K562 (cell line): ENCODE data around the gene TMEM72. TPM values are rescaled to one million over a fixed set of nuclear protein-coding genes. Genes with fewer than 3 reads are reported as not detected.

Experiments used
- ATAC-seq: fragments of 200-7000 bp; cut with Tn5 transposase; 3 replicates; pipeline ENCODE4 v1.9.1; 2020; ENCODE audit warnings: moderate library complexity
- BruUV-seq: library from RNA; stranded (reverse); fragments of 400-500 nt; replicated peaks from 2 replicates; lab custom pipeline; 2021; lab: Mats Ljungman, UMichigan
- CTCF ChIA-PET: fragments of 300-600 bp; formaldehyde crosslinking; extraction: SDS; loops from one replicate; lab custom pipeline; 2021; ENCODE audit warnings: low intra/inter-chr PET ratio; lab: Yijun Ruan, JAX
- POLR2A ChIA-PET: fragments of 300-600, 350-650 bp; sonication (Branson Sonifier 250); formaldehyde crosslinking; extraction: SDS; loops from one replicate; lab custom pipeline; 2021; ENCODE audit warnings: antibody characterized with exemption, inconsistent platforms; lab: Yijun Ruan, JAX
- DNase-seq, 4 experiments: peaks; one replicate each; pipeline versions ENCODE4 v3.0.0 to v3.0.0-alpha.2; 2011 to 2018; ENCODE audit warnings: low spot score in 3 of 4, mixed read lengths in 3 of 4; ENCODE audit errors: extremely low read depth in 1 of 4
- FAIRE-seq: peaks from 2 replicates; lab custom pipeline; 2011; peaks lifted over from hg19 to GRCh38; lab: Jason Lieb, UNC
- H2AFZ ChIP-seq: 2 replicates; pipeline ENCODE4 v1.6.0; 2011; ENCODE audit warnings: low read depth, low read length, control low read depth, inconsistent platforms
- H3K27ac ChIP-seq: fragments of 200-600 bp; 3 replicates; pipeline ENCODE4 v1.8.0; 2011; ENCODE audit warnings: low read depth, mild to moderate bottlenecking, control low read depth, inconsistent platforms, low read length, moderate library complexity, mixed read lengths; ENCODE audit errors: extremely low read depth
- H3K27me3 ChIP-seq, 2 experiments: fragments of 300-600 bp in 1 of 2; 2 replicates in 1 of 2; 3 replicates in 1 of 2; pipeline versions ENCODE4 v1.6.0 to v1.8.0; 2011; ENCODE audit warnings: inconsistent platforms in 2 of 2, low read length in 2 of 2, mild to moderate bottlenecking in 1 of 2, mixed read lengths in 1 of 2, moderate library complexity in 1 of 2; ENCODE audit not compliant: control insufficient read depth in 2 of 2, insufficient read depth in 2 of 2
- H3K36me3 ChIP-seq: fragments of 300-600 bp; 3 replicates; pipeline ENCODE4 v1.8.0; 2011; ENCODE audit warnings: mild to moderate bottlenecking, low read length, inconsistent platforms; ENCODE audit not compliant: control insufficient read depth, insufficient read depth
- H3K4me1 ChIP-seq, 2 experiments: fragments of 200-600 bp in 1 of 2; replicated peaks in 1 of 2; 2 replicates in 1 of 2; 3 replicates in 1 of 2; pipeline versions ENCODE4 v1.5.1 to v1.8.0; 2011; ENCODE audit warnings: inconsistent platforms in 2 of 2, low read length in 2 of 2, mild to moderate bottlenecking in 1 of 2, mixed read lengths in 1 of 2, moderate library complexity in 1 of 2; ENCODE audit not compliant: control insufficient read depth in 2 of 2, insufficient read depth in 2 of 2
- H3K4me2 ChIP-seq: 2 replicates; pipeline ENCODE4 v1.6.1; 2011; ENCODE audit warnings: low read length, control low read depth, inconsistent platforms, mixed read lengths; ENCODE audit not compliant: insufficient read depth
- H3K4me3 ChIP-seq: fragments of 200-600 bp; sonication (generic), shearing (Covaris generic); 2 replicates; pipeline ENCODE4 v1.5.1; 2016; ENCODE audit warnings: control low read depth, inconsistent platforms
- H3K79me2 ChIP-seq: fragments of 200-600 bp; 3 replicates; pipeline ENCODE4 v1.8.0; 2011; ENCODE audit warnings: low read length, inconsistent platforms; ENCODE audit not compliant: control insufficient read depth, insufficient read depth
- H3K9ac ChIP-seq, 2 experiments: 2 replicates each; pipeline versions ENCODE4 v1.6.0 to v1.6.1; 2011; ENCODE audit warnings: low read depth in 2 of 2, low read length in 2 of 2, control low read depth in 1 of 2, inconsistent platforms in 1 of 2, mild to moderate bottlenecking in 1 of 2, mixed read lengths in 1 of 2; ENCODE audit not compliant: insufficient read depth in 1 of 2
- H3K9me1 ChIP-seq: one replicate; pipeline ENCODE4 v1.6.0; 2011; ENCODE audit warnings: inconsistent platforms, mild to moderate bottlenecking, low read length, moderate library complexity; ENCODE audit not compliant: control insufficient read depth, insufficient read depth
- H3K9me3 ChIP-seq: replicated peaks from 2 replicates; pipeline ENCODE4 v1.5.1; 2011; ENCODE audit warnings: low read depth, low read length, inconsistent platforms; ENCODE audit not compliant: control insufficient read depth, insufficient read depth
- H4K20me1 ChIP-seq: replicated peaks from 2 replicates; pipeline ENCODE4 v1.6.1; 2011; ENCODE audit warnings: low read length, inconsistent platforms, mixed read lengths; ENCODE audit not compliant: control insufficient read depth, insufficient read depth
- ATF3 ChIP-seq, 2 experiments: fragments of 450-650 bp in 1 of 2; sonication (generic) in 1 of 2; formaldehyde crosslinking in 1 of 2; IDR thresholded peaks in 1 of 2; conservative IDR thresholded peaks in 1 of 2; 2 replicates each; pipeline versions ENCODE4 v1.6.1 to v1.8.1; 2016 to 2023; ENCODE audit warnings: mild to moderate bottlenecking in 2 of 2, moderate library complexity in 2 of 2, inconsistent platforms in 1 of 2, missing genetic modification reagents in 1 of 2
- BCLAF1 ChIP-seq, 2 experiments: fragments of 450-650 bp in 1 of 2; IDR thresholded peaks; 2 replicates each; pipeline ENCODE4 v1.6.1; 2011 to 2017; ENCODE audit warnings: low read depth in 2 of 2, antibody characterized with exemption in 1 of 2, borderline replicate concordance in 1 of 2, low read length in 1 of 2, mild to moderate bottlenecking in 1 of 2, mixed read lengths in 1 of 2; ENCODE audit not compliant: control insufficient read depth in 1 of 2
- C11orf30 ChIP-seq: fragments of 450-650 bp; IDR thresholded peaks from 2 replicates; pipeline ENCODE4 v1.6.1; 2016; ENCODE audit warnings: low read depth, mild to moderate bottlenecking
- CBFA2T3 ChIP-seq: fragments of 450-650 bp; IDR thresholded peaks from 2 replicates; pipeline ENCODE4 v1.6.1; 2017
- CHD2 ChIP-seq: IDR thresholded peaks from 2 replicates; pipeline ENCODE4 v1.6.1; 2011; ENCODE audit warnings: low read depth, low read length
- HDGF ChIP-seq: fragments of 450-650 bp; IDR thresholded peaks from 2 replicates; pipeline ENCODE4 v1.6.1; 2016
- KDM4B ChIP-seq, 2 experiments: fragments of 450-650 bp in 1 of 2; sonication (generic) in 1 of 2; IDR thresholded peaks; 2 replicates each; pipeline ENCODE4 v1.6.1; 2016 to 2017; ENCODE audit warnings: borderline replicate concordance in 2 of 2, antibody characterized with exemption in 1 of 2, low read depth in 1 of 2, mild to moderate bottlenecking in 1 of 2
- MCM3 ChIP-seq: fragments of 450-650 bp; IDR thresholded peaks from 2 replicates; pipeline ENCODE4 v1.6.1; 2016
- PHF8 ChIP-seq: fragments of 200-600 bp; sonication (generic); IDR thresholded peaks from 2 replicates; pipeline ENCODE4 v1.6.1; 2012; ENCODE audit warnings: mixed run types, mild to moderate bottlenecking, inconsistent platforms, low read length, moderate library complexity, borderline replicate concordance
- PTRF ChIP-seq: fragments of 450-650 bp; IDR thresholded peaks from 2 replicates; pipeline ENCODE4 v1.6.1; 2016; ENCODE audit warnings: mild to moderate bottlenecking, missing genetic modification characterization, missing compliant biosample characterization
- SP1 ChIP-seq: sonication (generic); formaldehyde crosslinking; IDR thresholded peaks from 2 replicates; pipeline ENCODE4 v1.8.1; 2022; ENCODE audit warnings: mild to moderate bottlenecking, missing genetic modification reagents
- SP2 ChIP-seq: IDR thresholded peaks from 2 replicates; pipeline ENCODE4 v1.6.1; 2011; ENCODE audit warnings: mild to moderate bottlenecking, low read depth, low read length, moderate library complexity; ENCODE audit not compliant: poor library complexity, severe bottlenecking; ENCODE audit errors: extremely low read depth
- TEAD4 ChIP-seq, 2 experiments: sonication (generic) in 1 of 2; formaldehyde crosslinking in 1 of 2; IDR thresholded peaks; 2 replicates each; pipeline versions ENCODE4 v1.6.1 to v1.8.0; 2012 to 2022; ENCODE audit warnings: borderline replicate concordance in 1 of 2, inconsistent platforms in 1 of 2, low read length in 1 of 2, mild to moderate bottlenecking in 1 of 2, missing genetic modification reagents in 1 of 2
- ZNF134 ChIP-seq: fragments of 250-450 bp; sonication (Bioruptor Pico); conservative IDR thresholded peaks from 2 replicates; pipeline ENCODE4 v1.4.0; 2020
- WGBS: fragments of 100-300 bp; shearing (Covaris generic); methylation state at CpG from one replicate; pipeline ENCODE4 v1.1.6; 2016; ENCODE audit warnings: low coverage, mixed read lengths; ENCODE audit not compliant: insufficient coverage; ENCODE audit errors: missing lambda C conversion rate; 5-methylcytosine and 5-hydroxymethylcytosine counted together
- in situ Hi-C: fragments of 300-500 bp; cut with MboI; formaldehyde crosslinking; loops from 4 replicates; pipeline ENCODE4 v1.15.0; 2018; ENCODE audit warnings: inconsistent platforms, mixed read lengths
- intact Hi-C: fragments of 100-400 bp; cut with micrococcal nuclease; formaldehyde crosslinking; loops from 2 replicates; pipeline ENCODE4 v1.14.2; 2022
- polyA plus RNA-seq, 8 experiments: library from polyadenylated mRNA; depleted of rRNA in 4 of 8; stranded (reverse) in 5 of 8; unstranded in 3 of 8; fragments of >200 nt; fragmentation: Nextera tagmentation in 2 of 8; fragmentation: Illumina TruSeq in 1 of 8; extraction: Ambion mirVana in 2 of 8; extraction: Trizol in 1 of 8; gene quantifications; 2 replicates each; pipeline versions ENCODE4 v1.2.1 to v1.2.3, GENCODE V29; 2011 to 2014; ENCODE audit warnings: inconsistent platforms in 1 of 8, missing spikeins in 1 of 8
- total RNA-seq, 7 experiments: library from RNA; depleted of rRNA in 6 of 7; stranded (reverse); fragments of >200 nt in 6 of 7; fragmentation: Illumina TruSeq in 2 of 7; extraction: Trizol in 2 of 7; gene quantifications; 2 replicates each; pipeline versions ENCODE4 v1.2.1 to v1.2.3, GENCODE V29; 2011 to 2021; ENCODE audit warnings: low replicate concordance in 1 of 7

Gene TMEM72
- total and polyA plus RNA-seq, 9 of the 15 experiments (the other 6 are each of a cell fraction or from before 2014, with no cell fraction given): not detected

GRCh38 chr10:44862006-44862751 lies 49.0 kb upstream of the TMEM72 start:
- H3K27ac ChIP-seq: no peak overlapping the region
- in situ Hi-C loops: loop anchor here (10.0 kb wide), 1 partner anchor 1197 kb away; no protein-coding TSS in a partner anchor
- no peak for DNase-seq

More at GRCh38 chr10:44862006-44862751, 49.0 kb upstream of the TMEM72 start:
- no peaks in the 10 kb centered on the region for H3K36me3 ChIP-seq
- POLR2A ChIA-PET: interaction anchor here (0.6 kb wide), 2 partner anchors 86 to 1196 kb away, joined by 3 to 5 read pairs; no protein-coding TSS in a partner anchor
- no peaks in the 10 kb centered on the region for H3K9me1 ChIP-seq
- BruUV-seq: no TSS peak
- intact Hi-C loops: no loop called here
- H3K4me3 ChIP-seq: no peak overlapping the region
- H3K9me3 ChIP-seq: no peaks in the 10 kb centered on the region
- H3K4me1 ChIP-seq: peaks cover 0 to 15% of the 10 kb centered on the region in 2 experiments; a peak in 2 of 5 replicates
- TF ChIP-seq BCLAF1 (IDR thresholded peaks at IDR 0.05; ENCODE audit: borderline replicate concordance in 1 of 2, control insufficient read depth in 1 of 2, low read depth in 2 of 2, low read length in 1 of 2): no peak
- no peak for TF ChIP-seq CBFA2T3
- TF ChIP-seq C11orf30: no peak
- no peak for TF ChIP-seq CHD2
- no peak for TF ChIP-seq SP1 (CRISPR knock-in tag)
- no peak for TF ChIP-seq ATF3 (IDR thresholded peaks at IDR 0.05)
- TF ChIP-seq ATF3 (CRISPR knock-in tag; conservative IDR thresholded peaks at IDR 0.05): no peak
- TF ChIP-seq KDM4B (IDR thresholded peaks at IDR 0.05; ENCODE audit: borderline replicate concordance in 2 of 2, low read depth in 1 of 2): no peak
- no peak for TF ChIP-seq SP2
- TF ChIP-seq PHF8: no peak
- TF ChIP-seq PTRF (tag): no peak
- TF ChIP-seq TEAD4 (IDR thresholded peaks at IDR 0.05; ENCODE audit: low read length): no peak
- no peak for TF ChIP-seq TEAD4 (CRISPR knock-in tag; IDR thresholded peaks at IDR 0.05; ENCODE audit: borderline replicate concordance)
- TF ChIP-seq HDGF: no peak
- no peak for TF ChIP-seq ZNF134 (CRISPR knock-in tag)
- TF ChIP-seq MCM3: no peak
- TF ChIP-seq, all 486 proteins: peak for 0
- no peak overlapping the region for H3K4me2 ChIP-seq
- peaks cover 3 to 34% of the 10 kb centered on the region in 2 experiments; a peak in 3 of 5 replicates for H3K27me3 ChIP-seq
- H2AFZ ChIP-seq: no peak overlapping the region
- FAIRE-seq (no peak), ATAC-seq (no peak)
- H4K20me1 ChIP-seq: 0 out of 2 replicates have a peak, but pooled peaks cover 3% of the 10 kb centered on the region
- CTCF ChIA-PET: interaction anchor here (1.0 kb wide), 1 partner anchor 63 kb away, joined by 3 read pairs; no protein-coding TSS in a partner anchor
- H3K79me2 ChIP-seq: no peaks in the 10 kb centered on the region
- no peak overlapping the region for H3K9ac ChIP-seq
- 4% methylated on average over 12 of the region's 12 CpGs for WGBS
